ENCODE results near the gene IPO5. TPM values are rescaled to one million over a fixed set of nuclear protein-coding genes. Genes with fewer than 3 reads are reported as not detected.

Gene IPO5
- total and polyA plus RNA-seq, 7 donors = 13.4 to 147 (median 106) TPM

DNA sequence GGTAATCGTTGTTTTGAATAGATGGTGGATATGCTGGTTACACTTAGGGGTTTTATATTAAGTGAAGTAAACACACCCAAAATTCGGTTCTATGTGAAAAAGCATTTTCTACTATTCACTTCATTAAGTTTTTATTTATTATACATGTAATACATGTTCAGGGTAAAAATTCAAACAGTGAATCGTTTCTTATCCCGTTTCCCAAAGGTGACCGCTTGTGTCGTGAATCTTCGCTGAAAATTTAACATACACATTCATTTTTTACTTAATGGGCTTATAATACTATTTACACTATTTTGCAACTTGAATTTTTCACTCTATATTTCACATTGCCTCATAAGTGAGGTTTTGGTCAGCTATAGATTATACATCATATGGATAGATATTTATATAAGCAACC lies 24.5 kb downstream of the IPO5 start:
- intact Hi-C loops (cut with DNase I) = loop anchor here (2.0 to 5.0 kb wide), 4 partner anchors 76 to 541 kb away; partner anchors contain the start of gene FARP1
- 72 to 74% methylated on average over 7 of the region's 7 CpGs for WGBS, 2 donors
- peaks cover 0 to 4% (median 0%) of the 10 kb centered on the region in 4 donors for H3K36me3 ChIP-seq
- DNase-seq = no peak
- H3K27me3 ChIP-seq = no peaks in the 10 kb centered on the region
- peaks cover 0 to 47% (median 33%) of the 10 kb centered on the region in 4 donors for H3K4me1 ChIP-seq
- peak overlapping the region in 1 of 4 donors; percentile 95 for H3K27ac ChIP-seq
- TF ChIP-seq POLR2A (IDR thresholded peaks at IDR 0.05) (no peak), EP300 (IDR thresholded peaks at IDR 0.05) (no peak)
- TF ChIP-seq, protein P1, sequence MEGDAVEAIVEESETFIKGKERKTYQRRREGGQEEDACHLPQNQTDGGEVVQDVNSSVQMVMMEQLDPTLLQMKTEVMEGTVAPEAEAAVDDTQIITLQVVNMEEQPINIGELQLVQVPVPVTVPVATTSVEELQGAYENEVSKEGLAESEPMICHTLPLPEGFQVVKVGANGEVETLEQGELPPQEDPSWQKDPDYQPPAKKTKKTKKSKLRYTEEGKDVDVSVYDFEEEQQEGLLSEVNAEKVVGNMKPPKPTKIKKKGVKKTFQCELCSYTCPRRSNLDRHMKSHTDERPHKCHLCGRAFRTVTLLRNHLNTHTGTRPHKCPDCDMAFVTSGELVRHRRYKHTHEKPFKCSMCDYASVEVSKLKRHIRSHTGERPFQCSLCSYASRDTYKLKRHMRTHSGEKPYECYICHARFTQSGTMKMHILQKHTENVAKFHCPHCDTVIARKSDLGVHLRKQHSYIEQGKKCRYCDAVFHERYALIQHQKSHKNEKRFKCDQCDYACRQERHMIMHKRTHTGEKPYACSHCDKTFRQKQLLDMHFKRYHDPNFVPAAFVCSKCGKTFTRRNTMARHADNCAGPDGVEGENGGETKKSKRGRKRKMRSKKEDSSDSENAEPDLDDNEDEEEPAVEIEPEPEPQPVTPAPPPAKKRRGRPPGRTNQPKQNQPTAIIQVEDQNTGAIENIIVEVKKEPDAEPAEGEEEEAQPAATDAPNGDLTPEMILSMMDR (IDR thresholded peaks at IDR 0.05) = no peak
- H3K4me3 ChIP-seq = peak overlapping the region in 2 of 4 donors; percentile 84 to 96
- no peaks in the 10 kb centered on the region for H3K9me3 ChIP-seq

DNA sequence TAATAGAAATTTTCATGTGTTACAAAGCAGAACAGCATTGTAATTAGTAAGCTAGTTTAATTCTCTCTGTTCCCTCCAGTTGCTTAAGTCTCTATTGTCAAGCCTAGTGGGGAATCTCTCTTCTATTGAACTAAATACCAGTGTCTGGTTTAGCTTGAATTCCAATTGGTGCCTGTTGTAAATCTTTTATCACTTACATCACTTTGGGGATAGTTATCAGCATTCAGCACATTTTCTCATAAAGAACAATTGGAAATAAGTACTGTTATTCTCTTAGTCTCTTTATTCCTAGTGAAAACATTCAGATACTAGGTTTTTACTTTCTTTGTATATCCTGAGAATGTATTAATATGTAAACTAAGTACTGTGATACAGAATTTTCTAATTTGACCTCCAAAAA lies 25.2 kb downstream of the IPO5 start:
- no peak for DNase-seq
- no peak overlapping the region for H3K4me3 ChIP-seq
- intact Hi-C loops (cut with DNase I) = loop anchor here (5.0 kb wide), 3 partner anchors 76 to 541 kb away; partner anchors contain the start of gene FARP1
- TF ChIP-seq POLR2A (IDR thresholded peaks at IDR 0.05) (no peak), POLR2AphosphoS5 (IDR thresholded peaks at IDR 0.05) (no peak), EP300 (IDR thresholded peaks at IDR 0.05) (no peak)
- TF ChIP-seq, protein P1 (IDR thresholded peaks at IDR 0.05) = no peak
- H3K4me1 ChIP-seq = peaks cover 0 to 47% (median 33%) of the 10 kb centered on the region in 4 donors
- H3K27me3 ChIP-seq = no peaks in the 10 kb centered on the region
- peaks cover 0 to 11% (median 0%) of the 10 kb centered on the region in 4 donors for H3K36me3 ChIP-seq
- peak overlapping the region in 1 of 4 donors; percentile 95 for H3K27ac ChIP-seq
- no peaks in the 10 kb centered on the region for H3K9me3 ChIP-seq

DNA sequence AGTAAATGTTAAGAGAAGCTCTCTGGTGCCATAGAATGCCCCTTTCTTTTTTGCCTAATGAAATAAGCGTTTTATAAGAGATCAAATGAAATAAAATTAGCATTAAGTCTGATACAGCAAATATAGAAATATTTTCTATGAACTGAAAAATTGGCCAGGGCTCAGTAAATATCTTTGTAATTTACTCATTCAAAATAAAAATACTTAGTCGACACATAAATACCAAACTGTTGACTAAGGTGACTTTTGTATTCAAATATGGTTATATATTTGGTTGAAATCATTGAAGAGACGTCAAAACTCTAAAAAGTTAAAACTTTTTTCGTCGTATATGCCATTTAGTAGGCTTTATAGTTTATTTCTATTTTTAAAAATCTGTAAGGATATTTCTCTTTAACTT lies 25.6 kb downstream of the IPO5 start:
- no peaks in the 10 kb centered on the region for H3K9me3 ChIP-seq
- 87 to 92% methylated on average over 5 of the region's 5 CpGs for WGBS, 2 donors
- no peak for TF ChIP-seq POLR2A (IDR thresholded peaks at IDR 0.05)
- TF ChIP-seq, protein P1 (IDR thresholded peaks at IDR 0.05) = no peak
- TF ChIP-seq POLR2AphosphoS5 (IDR thresholded peaks at IDR 0.05) = no peak
- TF ChIP-seq EP300 (IDR thresholded peaks at IDR 0.05) = no peak
- peaks cover 0 to 11% (median 0%) of the 10 kb centered on the region in 4 donors for H3K36me3 ChIP-seq
- peak overlapping the region in 1 of 4 donors; percentile 95 for H3K27ac ChIP-seq
- H3K27me3 ChIP-seq = no peaks in the 10 kb centered on the region
- intact Hi-C loops (cut with DNase I) = loop anchor here (5.0 kb wide), 3 partner anchors 77 to 542 kb away; partner anchors contain the start of gene FARP1
- H3K4me1 ChIP-seq = peaks cover 0 to 47% (median 33%) of the 10 kb centered on the region in 4 donors
- H3K4me3 ChIP-seq = no peak overlapping the region
- DNase-seq = no peak

DNA sequence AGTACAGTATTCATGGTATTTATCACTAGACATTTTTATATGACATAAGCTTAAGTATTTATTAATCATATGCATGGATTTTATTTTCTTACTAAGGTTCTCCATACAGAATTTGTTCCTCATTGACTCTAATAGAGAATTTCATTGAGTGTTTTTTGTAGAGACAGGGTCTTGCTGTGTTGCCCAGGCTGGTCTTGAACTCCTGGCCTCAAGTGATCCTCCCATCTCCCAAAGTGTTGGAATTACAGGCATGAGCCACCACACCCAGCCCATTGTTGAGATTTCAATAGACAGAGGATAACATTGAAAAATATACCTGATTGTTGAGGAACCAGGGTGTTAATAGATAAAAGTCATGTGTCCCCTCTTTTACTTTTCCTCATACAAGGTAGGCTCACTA lies 26.1 kb downstream of the IPO5 start:
- no peaks in the 10 kb centered on the region for H3K27me3 ChIP-seq
- peak overlapping the region in 1 of 4 donors; percentile 95 for H3K27ac ChIP-seq
- no peak overlapping the region for H3K4me3 ChIP-seq
- no peaks in the 10 kb centered on the region for H3K9me3 ChIP-seq
- intact Hi-C loops (cut with DNase I) = loop anchor here (5.0 kb wide), 3 partner anchors 77 to 542 kb away; partner anchors contain the start of gene FARP1
- TF ChIP-seq EP300 (IDR thresholded peaks at IDR 0.05) (no peak), POLR2A (IDR thresholded peaks at IDR 0.05) (no peak), POLR2AphosphoS5 (IDR thresholded peaks at IDR 0.05) (no peak)
- TF ChIP-seq, protein P1 (IDR thresholded peaks at IDR 0.05) = no peak
- no peak for DNase-seq
- H3K36me3 ChIP-seq = peaks cover 0 to 16% (median 0%) of the 10 kb centered on the region in 4 donors
- peaks cover 0 to 47% (median 33%) of the 10 kb centered on the region in 4 donors for H3K4me1 ChIP-seq

DNA sequence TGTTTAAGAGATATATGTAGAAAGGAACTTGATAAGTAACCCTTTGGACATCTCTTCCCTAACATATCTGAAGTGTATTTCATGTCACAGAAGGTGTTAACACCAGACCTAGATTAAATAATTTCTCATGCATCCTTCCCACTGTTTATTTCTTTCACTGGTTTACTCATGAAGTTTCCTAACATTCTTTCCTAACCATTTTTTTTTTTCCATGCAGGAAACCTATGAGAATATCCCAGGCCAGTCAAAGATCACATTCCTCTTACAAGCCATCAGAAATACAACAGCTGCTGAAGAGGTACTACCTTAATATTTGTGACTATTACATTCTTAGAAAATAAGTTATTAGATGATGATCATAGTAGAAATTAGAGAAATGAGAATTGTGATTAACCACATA lies 28.8 kb downstream of the IPO5 start:
- Histone ChIP-seq H3K36me3 (peaks cover 12 to 44% (median 20%) of the 10 kb centered on the region in 4 donors), H3K4me3 (no peak overlapping the region), H3K27ac (no peak overlapping the region), H3K27me3 (no peaks in the 10 kb centered on the region), H3K9me3 (no peaks in the 10 kb centered on the region), H3K4me1 (peaks cover 0 to 34% (median 28%) of the 10 kb centered on the region in 4 donors)
- TF ChIP-seq, protein P1 (IDR thresholded peaks at IDR 0.05) = no peak
- no peak for TF ChIP-seq POLR2AphosphoS5 (IDR thresholded peaks at IDR 0.05)
- intact Hi-C loops (cut with DNase I) = no loop called here
- no peak for DNase-seq

All from sigmoid colon (tissue), 7 donors.